ENCODE results near the gene NUP62CL. TPM values are rescaled to one million over a fixed set of nuclear protein-coding genes. Genes with fewer than 3 reads are reported as not detected.
A peak's percentile ranks its signal among the peaks of the same experiment; 100 is the strongest.
"Not testable (repeated sequence)": the region's sequence is repeated elsewhere in the genome, so short reads cannot be mapped to it uniquely, and the experiment has no call there.

NUP62CL gene
- total RNA-seq, 3 donors from 2014 or later, result 0.43 to 0.73 (median 0.55) TPM

GRCh38 chrX:107168257-107168656 lies 38.0 kb downstream of the NUP62CL start:
- Mint-ChIP-seq H3K4me1 (ENCODE audit: low read depth) (no peaks in the 10 kb centered on the region), H3K9me3 (no peaks in the 10 kb centered on the region), H3K36me3 (ENCODE audit: insufficient read depth) (no peaks in the 10 kb centered on the region)

GRCh38 chrX:107167163-107167921 lies 38.9 kb downstream of the NUP62CL start:
- no peak overlapping the region for H3K4me3 Mint-ChIP-seq
- H3K4me1 Mint-ChIP-seq (ENCODE audit: low read depth), result no peaks in the 10 kb centered on the region
- no peak for ATAC-seq
- no peaks in the 10 kb centered on the region for H3K9me3 Mint-ChIP-seq
- H3K27me3 Mint-ChIP-seq (ENCODE audit: low read depth), result no peaks in the 10 kb centered on the region
- DNase-seq, result no peak
- H3K36me3 Mint-ChIP-seq (ENCODE audit: insufficient read depth), result no peaks in the 10 kb centered on the region

More at GRCh38 chrX:107168257-107168656, 38.0 kb downstream of the NUP62CL start:
- DNase-seq (no peak), ATAC-seq (no peak)
- no peaks in the 10 kb centered on the region for H3K27me3 Mint-ChIP-seq (ENCODE audit: low read depth)
- H3K4me3 Mint-ChIP-seq, result no peak overlapping the region

GRCh38 chrX:107157618-107158017 lies 48.6 kb downstream of the NUP62CL start:
- not testable (repeated sequence) for DNase-seq; H3K36me3 Mint-ChIP-seq (ENCODE audit: insufficient read depth); H3K9me3 Mint-ChIP-seq; ATAC-seq; H3K4me3 Mint-ChIP-seq; H3K27me3 Mint-ChIP-seq (ENCODE audit: low read depth); H3K4me1 Mint-ChIP-seq (ENCODE audit: low read depth)

GRCh38 chrX:107155621-107156430 lies 50.4 kb downstream of the NUP62CL start:
- not testable (repeated sequence) for H3K36me3 Mint-ChIP-seq (ENCODE audit: insufficient read depth); H3K4me1 Mint-ChIP-seq (ENCODE audit: low read depth); H3K9me3 Mint-ChIP-seq; DNase-seq; H3K27me3 Mint-ChIP-seq (ENCODE audit: low read depth); ATAC-seq
- peak overlapping the region; percentile 68 for H3K4me3 Mint-ChIP-seq

GRCh38 chrX:107154787-107155620 lies 51.2 kb downstream of the NUP62CL start:
- H3K36me3 Mint-ChIP-seq (ENCODE audit: insufficient read depth), result no peaks in the 10 kb centered on the region
- H3K27me3 Mint-ChIP-seq (ENCODE audit: low read depth), result no peaks in the 10 kb centered on the region
- H3K4me1 Mint-ChIP-seq (ENCODE audit: low read depth), result no peaks in the 10 kb centered on the region
- ATAC-seq (peak; percentile 43 to 77), DNase-seq (no peak)
- no peaks in the 10 kb centered on the region for H3K9me3 Mint-ChIP-seq
- peak overlapping the region; percentile 68 for H3K4me3 Mint-ChIP-seq

GRCh38 chrX:107153005-107153404 lies 53.2 kb downstream of the NUP62CL start:
- no peak for ATAC-seq
- H3K27me3 Mint-ChIP-seq (ENCODE audit: low read depth), result no peaks in the 10 kb centered on the region
- no peak for DNase-seq
- H3K9me3 Mint-ChIP-seq, result no peaks in the 10 kb centered on the region
- H3K36me3 Mint-ChIP-seq (ENCODE audit: insufficient read depth), result no peaks in the 10 kb centered on the region
- H3K4me3 Mint-ChIP-seq, result no peak overlapping the region
- H3K4me1 Mint-ChIP-seq (ENCODE audit: low read depth), result no peaks in the 10 kb centered on the region

GRCh38 chrX:107146670-107147069 lies 59.6 kb downstream of the NUP62CL start:
- Mint-ChIP-seq H3K9me3 (no peaks in the 10 kb centered on the region), H3K4me3 (no peak overlapping the region), H3K27me3 (ENCODE audit: low read depth) (no peaks in the 10 kb centered on the region), H3K36me3 (ENCODE audit: insufficient read depth) (no peaks in the 10 kb centered on the region), H3K4me1 (ENCODE audit: low read depth) (no peaks in the 10 kb centered on the region)
- DNase-seq (no peak), ATAC-seq (peak in 1 of 2 donors; percentile 38)

- Mint-ChIP-seq H3K27me3 (ENCODE audit: low read depth) (no peaks in the 10 kb centered on the region), H3K4me1 (ENCODE audit: low read depth) (peaks cover 11% of the 10 kb centered on the region), H3K9me3 (no peaks in the 10 kb centered on the region), H3K36me3 (ENCODE audit: insufficient read depth) (no peaks in the 10 kb centered on the region), H3K4me3 (peak overlapping the region; percentile 51)
- DNase-seq, result no peak
- no peak for ATAC-seq
Measured at GRCh38 chrX:107135965-107136307, 70.3 kb downstream of the NUP62CL start.

GRCh38 chrX:107135049-107135964 lies 70.9 kb downstream of the NUP62CL start:
- Mint-ChIP-seq H3K36me3 (ENCODE audit: insufficient read depth) (no peaks in the 10 kb centered on the region), H3K9me3 (no peaks in the 10 kb centered on the region)

GRCh38 chrX:107123750-107124149 lies 82.5 kb downstream of the NUP62CL start:
- Mint-ChIP-seq H3K27me3 (ENCODE audit: low read depth) (no peaks in the 10 kb centered on the region), H3K9me3 (no peaks in the 10 kb centered on the region), H3K4me1 (ENCODE audit: low read depth) (peaks cover 4% of the 10 kb centered on the region), H3K36me3 (ENCODE audit: insufficient read depth) (no peaks in the 10 kb centered on the region), H3K4me3 (no peak overlapping the region)
- ATAC-seq, result no peak
- DNase-seq, result no peak

More at GRCh38 chrX:107135049-107135964, 70.9 kb downstream of the NUP62CL start:
- H3K4me3 Mint-ChIP-seq, result peak overlapping the region; percentile 51
- H3K27me3 Mint-ChIP-seq (ENCODE audit: low read depth), result no peaks in the 10 kb centered on the region
- peaks cover 11% of the 10 kb centered on the region for H3K4me1 Mint-ChIP-seq (ENCODE audit: low read depth)
- DNase-seq (no peak), ATAC-seq (peak; percentile 53 to 54)

- H3K36me3 Mint-ChIP-seq (ENCODE audit: insufficient read depth), result peaks cover 15% of the 10 kb centered on the region
- peak overlapping the region; percentile 99 for H3K4me3 Mint-ChIP-seq
- H3K27me3 Mint-ChIP-seq (ENCODE audit: low read depth), result no peaks in the 10 kb centered on the region
- peaks cover 26% of the 10 kb centered on the region for H3K4me1 Mint-ChIP-seq (ENCODE audit: low read depth)
- DNase-seq (no peak), ATAC-seq (no peak)
- no peaks in the 10 kb centered on the region for H3K9me3 Mint-ChIP-seq
Measured at GRCh38 chrX:107119283-107119682, 87.0 kb downstream of the NUP62CL start.

GRCh38 chrX:107118322-107119147 lies 87.7 kb downstream of the NUP62CL start, which contains the start of gene RBM41:
Gene RBM41 (minus strand): TSS chrX:107118822. CDS start chrX:107118773, 49 bp downstream.
- ATAC-seq (peak; percentile 99 to 100), DNase-seq (peak; percentile 51)
- Mint-ChIP-seq H3K4me3 (peak within 1 kb of the TSS; percentile 99), H3K9me3 (no peaks in the 10 kb centered on the region), H3K27me3 (ENCODE audit: low read depth) (no peaks in the 10 kb centered on the region), H3K4me1 (ENCODE audit: low read depth) (peaks cover 34% of the 10 kb centered on the region), H3K36me3 (ENCODE audit: insufficient read depth) (peaks cover 23% of the 10 kb centered on the region)

- no peaks in the 10 kb centered on the region for H3K9me3 Mint-ChIP-seq
- no peak for DNase-seq
- no peaks in the 10 kb centered on the region for H3K27me3 Mint-ChIP-seq (ENCODE audit: low read depth)
- ATAC-seq, result no peak
- peaks cover 26% of the 10 kb centered on the region for H3K36me3 Mint-ChIP-seq (ENCODE audit: insufficient read depth)
- H3K4me3 Mint-ChIP-seq, result peak overlapping the region; percentile 99
- H3K4me1 Mint-ChIP-seq (ENCODE audit: low read depth), result peaks cover 35% of the 10 kb centered on the region
Measured at GRCh38 chrX:107117993-107118321, 88.3 kb downstream of the NUP62CL start.

All from activated T-cell treated with anti-CD3 and anti-CD28 coated beads, Interleukin-2, amount 50 U/mL, for 4 hours (primary cell).